Activated gamma-delta T cell treated with anti-CD3 and anti-CD28 coated beads, Interleukin-2, amount 50 U/mL, for 16 hours (primary cell): ENCODE measurements around the gene ZNF433.

ENCODE experiments used
- DNase-seq: peaks from one replicate; pipeline ENCODE4 v3.0.0-alpha.2; 2020; ENCODE audit warnings: low read depth

Gene ZNF433

DNA sequence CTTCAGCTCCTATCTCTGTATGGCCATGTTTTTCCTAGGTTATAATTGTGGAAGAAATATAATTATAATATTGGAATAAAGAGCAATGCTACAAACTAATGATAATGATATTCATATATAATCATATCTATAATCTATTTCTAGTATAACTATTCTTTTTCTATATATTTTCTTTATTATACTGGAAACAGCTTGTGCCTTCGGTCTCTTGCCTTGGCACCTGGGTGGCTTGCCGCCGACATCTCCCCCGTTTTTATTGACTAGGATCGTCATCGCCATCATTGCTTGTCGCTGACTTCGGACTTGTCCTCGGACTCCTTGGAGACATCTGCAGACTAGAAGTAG, 46.4 kb downstream of the ZNF433 start:
- no peak for DNase-seq

DNA sequence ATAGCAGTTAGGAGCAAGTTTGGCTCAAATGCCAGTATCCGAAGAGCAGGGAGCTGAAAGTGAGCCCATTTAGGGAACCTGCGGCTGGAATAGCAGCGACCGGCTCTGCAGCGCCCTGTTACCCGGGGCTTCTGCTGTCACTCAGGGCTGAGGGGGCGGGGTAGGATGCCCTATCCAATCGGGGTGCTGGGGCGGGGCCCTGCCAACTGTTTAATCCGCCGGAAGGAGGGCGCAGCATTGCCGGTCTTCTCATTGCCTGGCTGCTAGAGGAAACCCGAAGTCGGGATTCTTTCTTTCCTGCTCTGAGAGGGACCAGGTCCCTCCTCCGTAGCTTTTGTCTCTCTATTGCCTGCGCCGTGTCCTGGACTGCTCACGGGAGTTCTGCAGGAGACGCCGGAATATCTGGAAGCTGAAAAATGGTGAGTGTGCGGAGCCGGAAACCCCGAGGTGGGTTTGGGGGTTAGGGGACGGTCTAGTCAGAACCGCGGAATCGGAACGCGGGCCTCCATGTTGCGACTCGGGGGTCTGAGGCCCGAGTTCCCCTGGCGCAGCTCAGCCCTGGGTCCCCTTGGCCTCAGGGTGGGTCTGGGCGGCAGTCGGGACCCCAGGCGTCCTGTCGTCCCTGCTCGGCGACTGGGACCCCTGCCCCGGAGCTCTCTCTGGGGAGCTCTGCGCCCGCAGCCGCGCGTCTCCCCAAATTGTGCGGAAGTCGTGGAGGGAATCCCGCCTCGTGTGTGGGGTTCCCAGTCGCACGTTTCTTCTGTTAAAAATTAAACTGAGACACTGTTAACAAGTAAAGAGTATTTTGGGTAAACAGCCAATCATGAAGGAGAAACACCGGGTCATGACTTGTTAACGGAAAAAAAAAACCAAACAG, 47.8 kb downstream of the ZNF433 start:
- peak; percentile 87 for DNase-seq

DNA sequence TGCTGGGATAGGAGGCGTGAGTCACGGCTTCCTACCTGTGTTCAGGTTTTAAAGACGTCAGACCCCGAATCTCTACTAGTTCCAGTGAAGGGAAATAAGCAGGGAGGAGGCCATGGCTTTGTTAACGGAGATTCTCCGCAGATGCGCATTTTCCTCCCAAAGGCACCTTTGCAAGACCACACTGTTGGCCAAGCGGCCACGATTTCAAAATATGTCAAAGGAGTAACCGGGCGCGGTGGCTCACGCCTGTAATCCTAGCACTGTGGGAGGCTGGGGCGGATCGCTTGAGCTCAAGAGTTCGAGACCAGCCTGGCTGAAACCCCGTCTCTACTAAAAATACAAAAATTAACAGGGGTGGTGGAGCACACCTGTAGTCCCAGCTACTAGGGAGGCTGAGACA, 48.7 kb downstream of the ZNF433 start:
- DNase-seq = no peak

DNA sequence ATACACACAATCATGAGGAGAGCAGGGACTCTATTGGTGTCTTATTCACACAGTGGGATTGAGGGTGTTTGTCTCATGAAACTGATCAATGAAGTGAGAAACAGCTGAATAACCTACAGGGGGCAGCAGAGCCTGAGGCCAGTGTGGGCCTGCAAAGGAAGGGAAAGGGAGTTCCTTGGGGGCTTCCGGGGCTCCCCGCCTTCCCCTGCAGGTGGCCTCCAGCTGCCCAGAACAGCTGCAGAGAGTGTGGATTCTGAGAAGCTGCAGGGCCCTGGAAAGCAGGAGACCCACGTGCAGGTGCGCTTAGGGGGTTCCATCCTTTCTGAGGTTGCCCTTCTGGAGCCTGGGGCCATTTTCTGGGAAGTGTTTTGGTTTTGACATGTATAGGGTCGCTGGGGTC, 50.5 kb downstream of the ZNF433 start:
- DNase-seq = no peak

DNA sequence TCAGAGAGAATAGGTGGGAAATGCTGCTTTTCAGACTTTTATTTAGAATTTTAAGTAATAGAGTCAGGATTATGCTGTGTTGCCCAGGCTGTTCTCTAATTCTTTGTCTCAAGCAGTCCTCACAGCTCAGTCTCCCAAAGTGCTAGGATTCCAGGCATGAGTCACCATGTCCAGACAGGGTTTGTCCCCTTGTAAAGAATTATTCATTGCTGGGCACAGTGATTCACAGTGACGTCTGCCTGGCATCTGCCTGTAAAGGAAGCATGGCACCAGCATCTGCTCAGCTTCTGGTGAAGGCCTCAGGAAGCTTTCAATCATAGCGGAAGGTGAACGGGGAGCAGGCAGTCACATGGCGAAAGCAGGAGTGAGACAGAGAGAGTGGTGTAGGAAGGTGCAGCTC, 53.0 kb downstream of the ZNF433 start:
- DNase-seq = no peak

DNA sequence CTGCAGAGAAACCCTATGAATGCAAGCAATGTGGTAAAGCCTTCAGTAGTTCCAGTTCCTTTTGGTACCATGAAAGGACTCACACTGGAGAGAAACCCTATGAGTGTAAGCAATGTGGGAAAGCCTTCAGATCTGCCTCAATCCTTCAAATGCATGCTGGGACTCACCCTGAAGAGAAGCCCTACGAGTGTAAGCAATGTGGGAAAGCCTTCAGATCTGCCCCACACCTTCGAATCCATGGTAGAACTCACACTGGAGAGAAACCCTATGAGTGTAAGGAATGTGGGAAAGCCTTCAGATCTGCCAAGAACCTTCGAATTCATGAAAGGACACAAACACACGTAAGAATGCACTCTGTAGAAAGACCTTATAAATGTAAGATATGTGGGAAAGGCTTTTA, 56.0 kb downstream of the ZNF433 start:
- no peak for DNase-seq

DNA sequence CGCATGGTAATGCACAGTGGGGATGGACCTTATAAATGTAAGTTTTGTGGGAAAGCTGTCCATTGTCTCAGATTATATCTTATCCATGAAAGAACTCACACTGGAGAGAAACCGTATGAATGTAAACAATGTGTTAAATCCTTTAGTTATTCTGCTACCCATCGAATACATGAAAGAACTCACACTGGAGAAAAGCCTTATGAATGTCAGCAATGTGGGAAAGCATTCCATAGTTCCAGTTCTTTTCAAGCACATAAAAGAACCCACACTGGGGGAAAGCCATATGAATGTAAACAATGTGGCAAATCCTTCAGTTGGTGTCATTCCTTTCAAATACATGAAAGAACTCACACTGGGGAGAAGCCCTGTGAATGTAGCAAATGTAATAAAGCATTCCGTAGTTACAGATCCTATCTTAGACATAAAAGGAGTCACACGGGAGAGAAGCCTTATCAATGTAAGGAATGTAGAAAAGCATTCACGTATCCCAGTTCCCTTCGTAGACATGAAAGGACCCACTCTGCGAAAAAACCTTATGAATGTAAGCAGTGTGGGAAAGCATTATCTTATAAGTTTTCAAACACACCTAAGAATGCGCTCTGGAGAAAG, 56.9 kb downstream of the ZNF433 start:
- no peak for DNase-seq

DNA sequence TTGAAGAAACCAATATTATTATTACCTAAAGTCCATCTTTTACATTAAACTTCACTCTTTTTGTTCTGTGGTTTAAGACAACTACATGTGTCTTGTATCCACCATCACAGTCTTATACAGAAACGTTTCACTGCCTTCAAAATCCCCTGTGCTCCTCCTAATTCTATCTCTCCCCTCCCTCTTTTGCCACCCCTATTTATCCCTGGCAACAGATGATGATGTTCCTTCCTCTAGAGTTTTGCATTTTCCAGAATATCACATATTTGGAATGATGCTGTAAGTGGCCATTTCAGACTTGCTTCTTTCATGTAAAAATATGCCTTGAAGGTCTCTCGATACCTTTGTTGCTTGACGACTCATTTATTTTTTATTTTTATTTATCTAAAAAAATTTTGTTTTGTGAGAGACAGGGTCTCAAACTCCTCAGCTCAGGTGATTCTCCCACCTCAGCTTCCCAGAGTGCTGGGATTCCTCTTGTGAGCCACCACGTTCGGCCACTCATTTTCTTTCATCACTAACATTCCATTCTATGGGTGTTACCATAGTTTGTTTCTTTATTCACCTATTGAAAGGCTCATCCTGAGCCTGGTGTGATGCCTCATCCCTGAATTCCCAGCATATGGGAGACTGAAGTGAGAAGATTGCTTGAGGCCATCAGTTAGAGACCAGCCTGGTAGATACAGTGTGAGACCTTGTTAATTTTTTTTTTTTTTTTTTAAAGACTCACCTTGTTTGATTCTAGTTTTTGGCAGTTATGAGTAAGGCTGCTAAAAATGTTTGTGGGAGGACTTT, 62.3 kb downstream of the ZNF433 start:
- DNase-seq = no peak

DNA sequence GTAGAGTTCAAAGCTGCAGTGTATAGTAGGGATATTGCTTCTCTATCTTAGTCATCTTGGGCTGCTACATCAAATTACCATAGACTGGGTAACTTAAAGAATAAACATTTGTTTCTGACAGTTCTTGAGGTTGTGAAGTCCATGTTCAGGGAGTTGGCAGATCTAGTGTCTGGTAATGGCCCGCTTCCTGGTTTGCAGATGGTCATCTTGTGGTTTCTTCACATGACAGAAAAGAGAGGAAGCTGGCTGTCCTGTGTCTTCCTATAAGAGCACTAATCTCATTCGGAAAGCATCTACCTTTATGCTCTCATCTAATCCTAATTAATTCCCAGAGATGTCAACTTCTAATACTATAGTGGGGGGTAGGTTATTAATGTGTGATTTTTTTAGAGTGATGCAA, 64.4 kb downstream of the ZNF433 start:
- DNase-seq = no peak

DNA sequence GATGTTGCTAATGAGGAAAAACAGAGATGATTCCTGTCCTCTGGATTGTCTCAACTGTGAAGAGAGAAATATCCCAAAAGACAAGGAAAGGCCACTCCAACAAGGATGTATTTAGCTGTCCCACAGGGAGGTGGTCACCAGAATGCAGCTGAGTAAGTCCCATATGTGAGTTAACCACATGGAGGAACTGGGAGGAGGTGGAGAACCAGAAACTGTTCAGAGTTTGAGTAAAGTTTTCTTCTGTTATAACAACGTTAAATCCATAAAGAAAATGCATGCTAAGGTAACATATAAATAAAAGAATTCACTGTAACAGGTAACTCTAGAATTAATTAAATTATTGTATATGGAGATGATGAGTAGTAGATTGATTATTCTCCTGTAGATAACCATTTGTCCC, 65.3 kb downstream of the ZNF433 start:
- DNase-seq = no peak

DNA sequence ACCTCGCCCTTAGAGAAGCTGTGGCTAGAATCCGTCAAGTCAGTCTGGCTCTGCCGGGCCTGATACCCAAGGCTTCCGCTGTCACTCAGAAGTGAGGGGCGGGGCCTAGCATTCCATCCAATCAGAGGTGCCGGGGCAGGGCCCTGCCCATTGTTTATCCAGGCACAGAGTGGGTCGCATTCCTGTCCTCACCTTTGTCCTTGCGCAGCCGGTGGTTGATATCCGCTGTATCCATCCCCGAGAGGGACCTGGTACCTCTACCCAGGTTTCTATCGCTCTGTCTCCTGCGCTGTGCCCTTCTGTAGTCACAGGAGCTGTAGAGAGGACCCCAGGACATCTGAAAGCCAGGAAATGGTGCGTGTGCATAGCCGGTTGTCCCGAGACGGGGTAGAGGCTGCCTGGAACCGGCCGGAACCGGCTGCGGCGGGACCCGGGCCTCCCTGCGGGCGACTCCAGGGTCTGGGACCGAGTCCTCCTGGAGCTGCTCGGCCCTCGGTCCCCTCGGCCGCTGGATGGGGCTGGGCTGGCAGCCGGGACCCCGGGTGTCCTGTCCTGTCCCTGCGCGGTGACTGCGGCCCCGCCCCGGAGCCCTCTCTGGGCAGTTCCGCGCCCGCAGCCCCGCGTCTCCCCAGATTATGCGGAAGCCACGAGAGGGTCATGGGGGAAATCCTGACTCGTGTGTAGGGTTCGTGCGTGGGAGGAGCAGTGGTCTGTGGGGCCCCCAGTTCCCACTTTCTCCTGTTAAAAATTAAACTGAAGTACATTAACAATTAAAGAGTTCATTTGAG, 70.4 kb downstream of the ZNF433 start, which contains the start of gene ZNF763:
Gene ZNF763 (plus strand): TSS at position 183 of the 788 bp plus-strand sequence. CDS start 169 bp downstream, at position 352.
- DNase-seq = peak; percentile 75
